Omental fat pad (tissue), 4 donors: Measurements from ENCODE around the gene IGDCC3. TPM values are rescaled to one million over a fixed set of nuclear protein-coding genes. Genes with fewer than 3 reads are reported as not detected.
A peak's percentile ranks its signal among the peaks of the same experiment; 100 is the strongest.

ENCODE experiments used
- ATAC-seq: fragments of 150-250 bp; one replicate; pipeline ENCODE4 v1.9.1; 2016; ENCODE audit warnings: mild to moderate bottlenecking, moderate library complexity; ENCODE audit not compliant: low FRiP score
- DNase-seq: peaks from one replicate; pipeline ENCODE4 v3.0.0-alpha.2; 2019; ENCODE audit warnings: low spot score
- CTCF ChIP-seq, 3 donors: fragments of 450-650 bp; IDR thresholded peaks; one replicate each; pipeline ENCODE4 v1.5.1; 2016 to 2017; ENCODE audit warnings: antibody characterized with exemption in 3 of 3, mild to moderate bottlenecking in 3 of 3, moderate library complexity in 2 of 3
- total RNA-seq, 4 donors: library from RNA; depleted of rRNA; stranded (reverse); fragments of >200 nt; gene quantifications; one replicate each; pipeline ENCODE4 v1.1.0, GENCODE V29; 2016

Gene IGDCC3
- total RNA-seq, 4 donors from 2014 or later = not detected

GRCh38 chr15:65298731-65299130 is 79.1 kb downstream of the IGDCC3 start:
- no peak for ATAC-seq
- no peak for TF ChIP-seq CTCF (IDR thresholded peaks at IDR 0.05)
- no peak for DNase-seq

- DNase-seq = no peak
- no peak for TF ChIP-seq CTCF (IDR thresholded peaks at IDR 0.05)
- no peak for ATAC-seq
These were observed 84.8 kb downstream of the IGDCC3 start for GRCh38 chr15:65292938-65293518.

GRCh38 chr15:65290228-65290627 is 87.6 kb downstream of the IGDCC3 start:
- ATAC-seq = no peak
- no peak for DNase-seq
- TF ChIP-seq CTCF (IDR thresholded peaks at IDR 0.05) = no peak

- no peak for TF ChIP-seq CTCF (IDR thresholded peaks at IDR 0.05)
- DNase-seq (no peak), ATAC-seq (no peak)
These were observed 88.4 kb downstream of the IGDCC3 start for GRCh38 chr15:65289261-65289854.

GRCh38 chr15:65287520-65287855 is 90.3 kb downstream of the IGDCC3 start:
- no peak for TF ChIP-seq CTCF (IDR thresholded peaks at IDR 0.05)
- ATAC-seq (no peak), DNase-seq (no peak)

- DNase-seq (peak; percentile 47), ATAC-seq (peak; percentile 92)
- TF ChIP-seq CTCF (IDR thresholded peaks at IDR 0.05) = no peak
These were observed 90.9 kb downstream of the IGDCC3 start, which contains the start of gene PARP16 for GRCh38 chr15:65286704-65287519. PARP16 (minus strand) TSS chr15:65286883; CDS start chr15:65286426, 457 bp downstream.
